A549 treated with CpdA at 1 μM for 4 hours (cell line): ENCODE measurements around the gene SCUBE3. TPM values are rescaled to one million over a fixed set of nuclear protein-coding genes. Genes with fewer than 3 reads are reported as not detected.

ENCODE experiments used
- total RNA-seq: library from RNA; stranded (reverse); fragments of 200-300 nt; extraction: Qiagen RNA extraction; gene quantifications from 5 replicates; pipeline ENCODE4 v1.2.3, GENCODE V29; 2022; ENCODE audit warnings: low read depth

SCUBE3 gene
- 0.05 to 0.12 TPM (median 0.07 TPM) in 5 replicates for total RNA-seq

GRCh38 chr6:35213824-35214756 lies at the start of gene SCUBE3:
SCUBE3 (plus strand) TSS chr6:35213956; CDS start chr6:35214419, 463 bp downstream.

GRCh38 chr6:35259194-35259947 lies 45.6 kb downstream of the SCUBE3 start, which contains the start of gene ZNF76:
ZNF76 (plus strand) TSS chr6:35259735; CDS start chr6:35281152, 21,417 bp downstream.

DNA sequence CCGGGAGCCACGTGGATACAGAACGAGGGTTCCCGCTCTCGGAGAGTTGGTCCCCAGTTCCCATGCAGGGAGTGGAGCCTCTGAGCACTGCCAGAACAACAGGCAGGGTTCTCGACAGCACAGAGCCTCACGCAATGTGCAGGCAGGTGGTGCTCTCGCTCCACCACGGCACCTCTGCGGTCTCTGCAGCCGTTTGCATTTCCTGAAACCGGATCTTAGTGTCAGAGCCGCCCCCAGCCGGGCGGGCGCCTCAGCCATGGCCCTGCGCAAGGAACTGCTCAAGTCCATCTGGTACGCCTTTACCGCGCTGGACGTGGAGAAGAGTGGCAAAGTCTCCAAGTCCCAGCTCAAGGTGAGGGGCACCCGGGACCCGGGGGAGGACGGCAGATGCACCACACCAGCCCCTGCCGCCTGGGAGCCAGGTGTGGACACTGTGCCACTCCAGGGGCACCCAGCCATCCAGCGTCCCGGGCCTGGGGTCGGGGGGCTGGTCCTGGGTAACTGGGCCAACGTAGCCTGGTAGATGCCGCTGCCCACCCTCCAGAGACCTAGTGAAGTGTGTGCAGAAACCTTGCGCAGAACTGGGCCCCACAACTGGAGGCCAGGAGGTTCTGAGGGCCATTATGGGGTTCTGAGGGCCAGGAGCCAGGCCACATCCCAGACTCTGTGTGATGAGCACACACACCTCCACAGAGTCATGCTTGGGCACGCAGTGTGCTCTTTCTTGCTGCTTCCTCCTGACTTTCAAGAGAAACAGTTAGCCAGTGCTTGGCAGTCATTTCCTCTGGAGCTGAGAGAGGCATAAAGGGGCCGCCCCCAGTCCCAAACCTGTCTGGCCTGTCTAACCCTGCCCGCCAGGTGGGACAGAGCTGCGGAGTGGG lies 84.1 kb downstream of the SCUBE3 start, which contains the start of gene DEF6:
Gene DEF6 (plus strand): TSS at position 218 of the 881 bp plus-strand sequence. CDS start 39 bp downstream, at position 257.

Other genes starting within 250 kb of the SCUBE3 start
- gene TCP11, start 72.6 kb upstream of the SCUBE3 start, total RNA-seq: not detected in 5 replicates
- 8.6 to 12.3 TPM (median 8.9 TPM) in 5 replicates for gene ZNF76, start 45.8 kb downstream of the SCUBE3 start, total RNA-seq
- 0.06 to 0.09 TPM (median 0.06 TPM) in 3 of 5 replicates, not detected in the others for gene DEF6, start 83.9 kb downstream of the SCUBE3 start, total RNA-seq
- gene PPARD, start 128.6 kb downstream of the SCUBE3 start, total RNA-seq: 4.8 to 7.0 TPM (median 5.7 TPM) in 5 replicates
- 2.2 to 3.1 TPM (median 2.9 TPM) in 5 replicates for gene FANCE, start 238.4 kb downstream of the SCUBE3 start, total RNA-seq